Caki2 (cell line): ENCODE results near the gene CRACR2B. TPM values are rescaled to one million over a fixed set of nuclear protein-coding genes. Genes with fewer than 3 reads are reported as not detected.

Experiments used
- DNase-seq: peaks from one replicate; pipeline ENCODE4 v3.0.0-alpha.2; 2015; ENCODE audit warnings: low read depth
- in situ Hi-C: cut with HindIII; loops from 2 replicates; pipeline ENCODE4 v1.10.0; 2016; ENCODE audit warnings: low sequenced_read_pairs, low pct_unique_long_range_greater_than_20kb, mixed read lengths
- total RNA-seq: library from RNA; depleted of rRNA; stranded (reverse); fragments of >200 nt; shearing (Covaris generic); gene quantifications from 2 replicates; pipeline ENCODE4 v1.2.3, GENCODE V29; 2014; ENCODE audit warnings: low replicate concordance; rRNA removed

Gene CRACR2B
- total RNA-seq, 1 experiment from 2014 or later: 29.5 TPM

DNA sequence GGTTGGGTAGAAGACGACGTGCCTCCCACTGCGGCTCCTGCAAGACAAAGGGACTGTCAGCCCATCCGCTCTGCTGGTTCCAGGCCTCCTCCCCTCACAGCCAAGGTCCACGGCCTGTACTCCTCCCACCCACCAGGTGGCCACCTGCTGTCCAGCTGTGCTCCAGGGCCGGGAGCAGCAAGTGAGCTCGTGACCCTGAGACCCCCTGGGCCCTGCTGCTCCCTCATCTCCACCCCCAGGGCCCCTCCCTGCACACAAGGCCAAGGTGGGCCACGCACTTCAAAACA lies 42.4 kb downstream of the CRACR2B start:
- DNase-seq: no peak
- in situ Hi-C loops: no loop called here

DNA sequence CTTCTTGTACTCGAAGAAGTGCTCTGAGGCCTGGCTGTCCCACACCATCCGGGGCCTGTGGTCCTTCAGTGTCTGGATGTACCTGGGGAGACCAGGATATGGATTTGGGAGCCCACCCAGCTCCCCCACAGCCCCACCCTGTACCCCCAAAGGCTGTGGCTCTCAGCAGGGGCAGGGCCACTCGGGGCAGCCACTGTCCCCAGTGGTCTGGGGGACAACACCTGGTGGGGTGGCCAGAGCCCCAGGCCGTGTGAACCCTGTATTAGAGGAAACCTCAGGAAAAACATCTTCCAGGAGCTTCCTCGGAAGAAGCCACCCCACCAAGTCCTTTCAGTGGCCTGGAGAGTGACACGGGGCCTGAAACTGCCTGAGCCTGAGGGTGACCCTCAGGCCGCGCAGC lies 42.7 kb downstream of the CRACR2B start:
- no peak for DNase-seq
- in situ Hi-C loops: no loop called here

DNA sequence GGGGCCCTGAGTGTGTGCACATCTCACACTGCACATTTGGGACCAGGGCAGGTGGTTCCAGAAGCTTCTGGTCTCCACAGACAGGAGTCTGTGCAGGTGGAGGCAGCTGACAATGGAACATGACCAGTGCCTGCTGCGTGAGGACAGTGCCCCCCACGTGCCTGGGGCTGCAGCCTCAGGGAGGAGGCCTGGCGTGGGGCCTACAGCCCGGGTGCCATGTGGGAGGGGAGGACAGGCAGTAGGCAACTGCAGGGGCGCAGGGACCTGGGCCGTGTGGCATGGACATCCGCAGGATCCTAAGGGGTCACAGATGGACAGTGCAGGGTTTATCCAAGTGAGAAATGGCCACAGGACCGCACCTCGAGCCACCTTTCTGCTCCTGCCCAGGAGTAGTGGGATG lies 43.8 kb downstream of the CRACR2B start:
- in situ Hi-C loops: no loop called here
- DNase-seq: no peak

DNA sequence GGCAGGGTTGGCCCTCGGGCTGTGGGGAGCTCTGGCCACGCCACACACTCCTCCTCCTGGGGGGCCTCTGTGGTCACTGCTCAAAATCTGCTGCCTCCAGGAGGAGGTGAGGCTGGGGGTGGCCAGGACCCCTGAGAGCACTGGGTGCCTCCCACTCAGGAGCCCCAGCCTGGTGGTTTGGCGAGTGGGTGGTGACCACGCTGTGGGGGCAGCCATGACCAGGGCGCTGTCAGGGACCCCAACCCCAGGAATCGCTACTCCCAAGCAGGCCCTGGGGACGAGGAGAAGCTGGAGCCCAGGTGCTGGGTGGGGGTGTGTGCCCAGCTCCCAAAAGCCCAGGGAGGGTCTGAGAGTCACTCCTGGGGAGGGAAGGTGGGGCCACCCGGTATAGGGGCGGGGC lies 45.1 kb downstream of the CRACR2B start:
- no peak for DNase-seq
- in situ Hi-C loops: no loop called here

DNA sequence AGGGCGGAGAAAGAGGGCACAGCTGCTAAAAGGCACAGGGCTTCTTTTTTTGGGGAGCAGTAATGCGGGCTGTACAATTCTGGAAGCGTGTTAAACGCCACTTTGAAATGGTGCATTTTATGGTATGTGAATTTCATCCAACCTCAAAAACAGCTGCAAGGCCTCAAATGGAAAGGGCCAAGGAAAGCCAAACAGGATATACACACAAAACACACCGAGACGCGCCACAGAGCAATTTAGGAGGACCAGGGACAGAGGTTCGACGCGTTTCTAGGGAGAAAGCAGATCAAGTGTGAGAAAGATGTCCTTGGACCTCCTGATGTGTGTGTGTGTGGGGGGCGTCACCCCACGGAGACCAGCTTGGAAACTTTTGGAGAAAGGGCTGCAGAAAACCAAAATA lies 46.0 kb downstream of the CRACR2B start:
- DNase-seq: no peak
- in situ Hi-C loops: no loop called here

DNA sequence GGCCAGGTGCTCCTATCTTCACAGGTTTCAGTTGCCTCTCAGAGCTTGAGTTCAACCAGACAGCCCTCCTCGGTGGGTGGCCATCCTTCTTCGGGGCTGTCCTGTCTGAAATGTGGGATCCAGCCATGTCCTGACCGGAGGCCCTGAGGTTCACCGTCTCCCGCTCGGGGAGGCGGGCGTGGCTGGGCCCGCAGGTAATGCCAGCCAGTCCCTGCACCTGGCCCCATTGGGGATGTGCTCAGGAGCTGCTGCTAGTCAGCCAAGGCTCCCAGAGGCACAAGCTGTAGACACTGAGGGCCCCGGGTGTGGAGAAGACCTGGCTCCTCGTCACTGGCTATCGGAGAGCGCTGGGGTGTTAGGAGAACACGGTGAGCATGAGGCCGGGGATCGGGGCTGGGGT lies 47.5 kb downstream of the CRACR2B start:
- in situ Hi-C loops: no loop called here
- no peak for DNase-seq

DNA sequence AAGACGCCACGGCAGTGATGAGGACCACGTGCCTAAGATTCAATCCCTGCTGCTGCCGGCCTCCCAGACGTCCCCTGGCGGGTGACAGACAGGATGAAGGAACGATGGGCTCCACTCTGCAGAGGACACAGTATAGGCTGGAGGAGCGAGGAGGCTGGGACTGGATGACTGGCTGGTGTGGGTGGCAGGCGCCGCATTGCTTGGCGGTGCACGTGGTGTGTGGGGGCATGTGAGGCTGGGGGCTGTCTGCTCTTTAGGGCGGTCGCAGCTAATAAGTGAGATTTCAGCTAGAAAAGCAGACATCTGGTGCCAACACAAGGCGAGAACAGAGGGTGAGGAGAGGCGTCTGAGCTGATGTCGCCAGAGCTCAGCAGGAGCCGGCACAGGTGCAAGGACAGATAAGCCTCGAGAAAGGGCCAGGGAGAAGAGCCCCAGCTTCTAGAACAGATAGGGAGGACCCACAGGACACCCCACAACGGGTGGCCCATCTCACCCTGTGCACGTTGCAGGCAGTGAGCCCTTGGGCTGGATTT lies 48.1 kb downstream of the CRACR2B start:
- no peak for DNase-seq
- in situ Hi-C loops: no loop called here

DNA sequence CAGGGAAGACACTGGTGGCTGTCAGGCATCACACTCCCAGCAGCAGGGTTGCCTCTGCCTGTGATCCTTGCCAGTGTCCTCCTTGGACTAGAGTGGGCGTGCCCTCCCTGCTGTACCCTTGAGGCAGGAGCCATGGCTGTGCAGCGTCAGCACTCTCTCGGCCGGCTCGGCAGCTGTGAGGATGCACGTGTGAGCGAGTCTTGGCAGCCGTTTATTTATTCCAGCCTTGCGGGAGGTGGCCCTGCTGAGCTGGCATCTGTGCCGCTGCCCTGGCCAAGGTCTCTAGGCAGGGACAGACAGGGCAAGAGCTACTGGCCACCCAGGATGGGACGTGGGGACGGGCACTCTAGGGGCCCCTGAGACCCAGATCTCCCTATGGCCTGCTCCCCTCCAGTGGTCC lies 48.8 kb downstream of the CRACR2B start:
- no peak for DNase-seq
- in situ Hi-C loops: no loop called here

DNA sequence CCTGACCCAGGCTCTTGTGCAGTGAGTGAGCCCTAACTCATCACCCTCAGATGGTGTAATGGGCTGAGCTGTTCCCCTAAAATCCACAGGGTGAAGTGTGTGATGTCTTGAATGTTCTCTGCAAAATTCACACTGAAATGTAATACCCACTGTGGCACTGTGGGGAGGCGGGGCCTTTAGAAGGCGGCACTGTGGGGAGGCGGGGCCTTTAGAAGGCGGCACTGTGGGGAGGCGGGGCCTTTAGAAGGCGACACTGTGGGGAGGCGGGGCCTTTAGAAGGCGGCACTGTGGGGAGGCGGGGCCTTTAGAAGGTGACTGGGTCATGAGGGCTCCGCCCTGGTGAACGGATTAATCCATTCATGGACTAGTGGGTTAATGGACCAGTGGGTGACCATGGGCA lies 49.8 kb downstream of the CRACR2B start:
- DNase-seq: peak; percentile 55
- in situ Hi-C loops: no loop called here

DNA sequence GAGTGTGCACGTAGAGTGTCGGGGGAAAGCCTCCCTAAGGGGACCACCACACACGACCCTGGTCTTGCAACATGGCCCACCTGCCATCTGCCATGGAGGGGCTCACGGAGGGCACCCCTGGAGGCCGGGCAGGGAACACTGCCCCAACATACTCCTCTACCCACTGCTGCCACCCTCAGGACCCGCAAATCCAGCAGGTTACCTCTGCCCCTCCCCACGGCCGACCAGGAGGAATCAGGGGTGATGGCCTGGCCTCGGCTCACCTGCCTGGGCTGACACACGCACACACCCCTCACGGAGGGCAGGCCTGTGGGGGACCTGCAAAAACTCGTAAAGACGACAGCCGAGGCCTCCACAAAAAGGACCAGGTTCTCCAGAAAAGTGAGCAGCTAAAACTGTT lies 52.7 kb downstream of the CRACR2B start:
- in situ Hi-C loops: no loop called here
- DNase-seq: no peak

Other genes with a start within 250 kb of the CRACR2B start
- gene IRF7, start 212.0 kb upstream of the CRACR2B start, total RNA-seq: 12.5 and 23.2 TPM in 2 replicates
- not detected in 2 replicates for gene CDHR5, start 203.0 kb upstream of the CRACR2B start, total RNA-seq
- gene SCT, start 200.7 kb upstream of the CRACR2B start, total RNA-seq: not detected in 2 replicates
- not detected in 2 replicates for gene DRD4, start 190.7 kb upstream of the CRACR2B start, total RNA-seq
- gene DEAF1, start 132.7 kb upstream of the CRACR2B start, total RNA-seq: 37.8 and 52.4 TPM in 2 replicates
- gene TMEM80, start 132.1 kb upstream of the CRACR2B start, total RNA-seq: 6.3 and 15.6 TPM in 2 replicates
- 264 and 273 TPM in 2 replicates for gene EPS8L2, start 121.7 kb upstream of the CRACR2B start, total RNA-seq
- 1,239 and 1,416 TPM in 2 replicates for gene TALDO1, start 80.5 kb upstream of the CRACR2B start, total RNA-seq
- gene GATD1, start 50.4 kb upstream of the CRACR2B start, total RNA-seq: 27.5 and 45.0 TPM in 2 replicates
- not detected in 2 replicates for gene CEND1, start 37.8 kb upstream of the CRACR2B start, total RNA-seq
- 12.5 and 13.6 TPM in 2 replicates for gene SLC25A22, start 29.6 kb upstream of the CRACR2B start, total RNA-seq
- gene PIDD1, start 22.7 kb upstream of the CRACR2B start, total RNA-seq: 16.7 and 36.1 TPM in 2 replicates
- 302 and 318 TPM in 2 replicates for gene RPLP2, start 18.0 kb upstream of the CRACR2B start, total RNA-seq
- gene PNPLA2, start 9.0 kb upstream of the CRACR2B start, total RNA-seq: 11.6 and 15.3 TPM in 2 replicates
- 873 and 905 TPM in 2 replicates for gene CD151, start 5.0 kb downstream of the CRACR2B start, total RNA-seq
- 90.2 and 103 TPM in 2 replicates for gene POLR2L, start 14.6 kb downstream of the CRACR2B start, total RNA-seq
- 250 and 324 TPM in 2 replicates for gene TSPAN4, start 14.9 kb downstream of the CRACR2B start, total RNA-seq
- gene CHID1, start 82.9 kb downstream of the CRACR2B start, total RNA-seq: 146 and 165 TPM in 2 replicates
- 49.4 and 52.6 TPM in 2 replicates for gene AP2A2, start 98.0 kb downstream of the CRACR2B start, total RNA-seq
- not detected in 2 replicates for gene MUC6, start 208.8 kb downstream of the CRACR2B start, total RNA-seq
- not detected in 2 replicates for gene MUC2, start 247.0 kb downstream of the CRACR2B start, total RNA-seq